A204.1 (cell line): Measurements from ENCODE around the gene GNAI3.
A peak's percentile ranks its signal among the peaks of the same experiment; 100 is the strongest.
"Not testable (repeated sequence)": the region's sequence is repeated elsewhere in the genome, so short reads cannot be mapped to it uniquely, and the experiment has no call there.

Experiments
- FAIRE-seq: peaks from 2 replicates; lab custom pipeline; 2012; peaks lifted over from hg19 to GRCh38; lab: Jason Lieb, UNC

The GNAI3 gene

GRCh38 chr1:109639063-109639840 lies 90.8 kb downstream of the GNAI3 start:
- no peak for FAIRE-seq

- FAIRE-seq, result no peak
These were observed 91.4 kb downstream of the GNAI3 start for GRCh38 chr1:109639841-109640184.

- no peak for FAIRE-seq
These were observed 92.0 kb downstream of the GNAI3 start for GRCh38 chr1:109640285-109640865.

- no peak for FAIRE-seq
These were observed 92.8 kb downstream of the GNAI3 start for GRCh38 chr1:109641078-109641740.

GRCh38 chr1:109641861-109642260 lies 93.4 kb downstream of the GNAI3 start:
- FAIRE-seq, result no peak

- no peak for FAIRE-seq
These were observed 94.2 kb downstream of the GNAI3 start for GRCh38 chr1:109642626-109643025.

- FAIRE-seq, result no peak
These were observed 95.2 kb downstream of the GNAI3 start for GRCh38 chr1:109643385-109644230.

- FAIRE-seq, result no peak
These were observed 96.3 kb downstream of the GNAI3 start for GRCh38 chr1:109644670-109645069.

- FAIRE-seq, result peak; percentile 96
These were observed 101.1 kb downstream of the GNAI3 start for GRCh38 chr1:109649491-109649914.

- no peak for FAIRE-seq
These were observed 102.2 kb downstream of the GNAI3 start for GRCh38 chr1:109650609-109651008.

GRCh38 chr1:109652402-109652801 lies 104.0 kb downstream of the GNAI3 start:
- FAIRE-seq, result no peak

GRCh38 chr1:109653306-109653705 lies 104.9 kb downstream of the GNAI3 start:
- FAIRE-seq, result no peak

GRCh38 chr1:109654519-109654918 lies 106.1 kb downstream of the GNAI3 start:
- no peak for FAIRE-seq

GRCh38 chr1:109655615-109656519 lies 107.5 kb downstream of the GNAI3 start, which contains the start of gene GSTM4:
GSTM4 (plus strand) TSS chr1:109656099; CDS start chr1:109656390, 291 bp downstream.
- FAIRE-seq, result no peak

GRCh38 chr1:109657395-109657794 lies 109.0 kb downstream of the GNAI3 start:
- FAIRE-seq, result no peak

GRCh38 chr1:109657970-109658369 lies 109.6 kb downstream of the GNAI3 start:
- FAIRE-seq, result no peak

GRCh38 chr1:109658533-109659042 lies 110.2 kb downstream of the GNAI3 start:
- no peak for FAIRE-seq

GRCh38 chr1:109659145-109659544 lies 110.7 kb downstream of the GNAI3 start:
- no peak for FAIRE-seq

GRCh38 chr1:109659997-109660690 lies 111.7 kb downstream of the GNAI3 start:
- FAIRE-seq, result no peak

- not testable (repeated sequence) for FAIRE-seq
These were observed 112.2 kb downstream of the GNAI3 start for GRCh38 chr1:109660691-109661026.

- no peak for FAIRE-seq
These were observed 113.0 kb downstream of the GNAI3 start for GRCh38 chr1:109661391-109661790.
